Thyroid gland (tissue), 4 donors: Measurements from ENCODE around the gene EFCAB7.

ENCODE experiments used
- POLR2A ChIP-seq, 2 donors: fragments of 450-650 bp; IDR thresholded peaks; one replicate each; pipeline ENCODE4 v1.6.1; 2017; ENCODE audit warnings: antibody characterized with exemption in 2 of 2, mild to moderate bottlenecking in 2 of 2, moderate library complexity in 1 of 2
- TF ChIP-seq, protein P1 (sequence below), 6 experiments: fragments of 200-600 bp in 3 of 6; fragments of 450-650 bp in 3 of 6; sonication (generic) in 3 of 6; IDR thresholded peaks; one replicate each; pipeline ENCODE4 v1.5.1; 2016 to 2019; ENCODE audit warnings: antibody characterized with exemption in 6 of 6, mild to moderate bottlenecking in 2 of 6, inconsistent platforms in 1 of 6, moderate library complexity in 1 of 6

DNA sequence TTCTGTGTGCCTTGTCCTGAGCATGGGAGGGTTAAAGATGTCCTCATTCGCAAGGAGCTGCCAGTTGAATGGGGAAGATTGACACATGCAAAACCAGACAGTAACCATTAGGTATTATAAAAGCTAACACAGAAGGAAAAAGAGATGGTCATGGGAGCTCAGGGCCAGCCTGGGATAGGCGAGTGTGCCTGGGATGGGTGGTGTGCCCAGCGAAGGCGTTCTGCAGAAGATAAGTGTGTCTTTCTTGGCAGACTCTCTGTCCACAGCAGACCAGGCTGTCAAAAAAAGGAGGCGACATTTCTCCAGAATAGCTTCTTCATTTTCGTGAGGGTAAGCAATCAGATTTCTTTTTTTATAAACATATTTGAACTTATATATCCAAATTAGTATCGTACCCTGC lies 84.0 kb downstream of the EFCAB7 start:
- no peak for TF ChIP-seq POLR2A (IDR thresholded peaks at IDR 0.05)
- TF ChIP-seq, protein P1, sequence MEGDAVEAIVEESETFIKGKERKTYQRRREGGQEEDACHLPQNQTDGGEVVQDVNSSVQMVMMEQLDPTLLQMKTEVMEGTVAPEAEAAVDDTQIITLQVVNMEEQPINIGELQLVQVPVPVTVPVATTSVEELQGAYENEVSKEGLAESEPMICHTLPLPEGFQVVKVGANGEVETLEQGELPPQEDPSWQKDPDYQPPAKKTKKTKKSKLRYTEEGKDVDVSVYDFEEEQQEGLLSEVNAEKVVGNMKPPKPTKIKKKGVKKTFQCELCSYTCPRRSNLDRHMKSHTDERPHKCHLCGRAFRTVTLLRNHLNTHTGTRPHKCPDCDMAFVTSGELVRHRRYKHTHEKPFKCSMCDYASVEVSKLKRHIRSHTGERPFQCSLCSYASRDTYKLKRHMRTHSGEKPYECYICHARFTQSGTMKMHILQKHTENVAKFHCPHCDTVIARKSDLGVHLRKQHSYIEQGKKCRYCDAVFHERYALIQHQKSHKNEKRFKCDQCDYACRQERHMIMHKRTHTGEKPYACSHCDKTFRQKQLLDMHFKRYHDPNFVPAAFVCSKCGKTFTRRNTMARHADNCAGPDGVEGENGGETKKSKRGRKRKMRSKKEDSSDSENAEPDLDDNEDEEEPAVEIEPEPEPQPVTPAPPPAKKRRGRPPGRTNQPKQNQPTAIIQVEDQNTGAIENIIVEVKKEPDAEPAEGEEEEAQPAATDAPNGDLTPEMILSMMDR (IDR thresholded peaks at IDR 0.05) = no peak
